Activated naive CD4-positive, alpha-beta T cell (primary cell): ENCODE results near the gene NLRP14.

Source experiments
- DNase-seq, 4 experiments: peaks; one replicate each; lab custom pipeline; 2025; lab: John Stamatoyannopoulos, UW

Gene NLRP14

GRCh38 chr11:7020183-7020917 is at the start of gene NLRP14, which contains the start of gene ZNF214:
Gene NLRP14, plus strand, starts transcription at chr11:7020479. Its CDS starts 18,108 bp downstream, at chr11:7038587.
Gene ZNF214, minus strand, starts transcription at chr11:7020346. Its CDS starts 17,511 bp downstream, at chr11:7002835.
- DNase-seq, result no peak

DNA sequence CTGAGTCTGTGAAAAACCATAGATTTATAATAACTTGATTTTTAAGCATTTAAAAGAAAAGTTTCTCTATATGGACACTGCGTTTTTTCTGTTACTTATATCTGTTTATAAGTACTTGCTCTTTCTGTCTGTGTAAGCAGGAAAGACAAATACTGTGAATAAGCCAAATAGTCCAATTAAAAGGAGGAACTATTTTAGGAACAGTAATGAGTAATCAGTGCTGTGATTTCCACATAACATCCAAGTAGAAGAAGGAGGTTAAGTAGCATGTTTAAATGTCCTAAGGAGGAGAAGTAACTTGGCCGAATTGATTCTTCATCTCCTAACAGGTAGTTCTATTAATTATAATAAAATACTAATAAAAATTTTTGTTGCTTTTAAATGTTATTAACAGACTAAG is 40.9 kb upstream of the NLRP14 start:
- DNase-seq, result no peak

- DNase-seq, result no peak
These were observed 33.8 kb upstream of the NLRP14 start for GRCh38 chr11:6986487-6986886.

GRCh38 chr11:6988506-6988905 is 31.8 kb upstream of the NLRP14 start:
- DNase-seq, result no peak

DNA sequence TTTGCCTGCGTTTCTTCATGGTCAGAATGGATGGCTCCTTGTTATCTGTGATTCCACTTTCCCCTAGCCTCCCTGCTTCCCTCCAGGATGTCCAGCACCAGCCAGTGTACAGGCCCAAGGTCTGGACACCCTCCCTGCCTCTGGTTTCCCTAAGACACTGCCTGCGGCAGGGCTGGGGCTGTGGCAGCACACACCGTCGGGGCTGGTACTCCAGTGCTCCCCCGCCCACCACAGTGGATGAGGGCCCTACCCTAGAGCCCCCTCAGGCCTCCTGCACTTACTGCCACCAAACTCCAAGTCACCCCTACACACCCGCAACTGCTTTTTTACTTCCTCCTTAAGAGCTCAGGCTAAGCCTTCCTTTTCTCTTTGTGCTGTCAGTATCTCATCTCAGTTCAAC is 29.1 kb upstream of the NLRP14 start:
- DNase-seq, result no peak

- no peak for DNase-seq
These were observed 28.3 kb upstream of the NLRP14 start for GRCh38 chr11:6992026-6992425.

DNA sequence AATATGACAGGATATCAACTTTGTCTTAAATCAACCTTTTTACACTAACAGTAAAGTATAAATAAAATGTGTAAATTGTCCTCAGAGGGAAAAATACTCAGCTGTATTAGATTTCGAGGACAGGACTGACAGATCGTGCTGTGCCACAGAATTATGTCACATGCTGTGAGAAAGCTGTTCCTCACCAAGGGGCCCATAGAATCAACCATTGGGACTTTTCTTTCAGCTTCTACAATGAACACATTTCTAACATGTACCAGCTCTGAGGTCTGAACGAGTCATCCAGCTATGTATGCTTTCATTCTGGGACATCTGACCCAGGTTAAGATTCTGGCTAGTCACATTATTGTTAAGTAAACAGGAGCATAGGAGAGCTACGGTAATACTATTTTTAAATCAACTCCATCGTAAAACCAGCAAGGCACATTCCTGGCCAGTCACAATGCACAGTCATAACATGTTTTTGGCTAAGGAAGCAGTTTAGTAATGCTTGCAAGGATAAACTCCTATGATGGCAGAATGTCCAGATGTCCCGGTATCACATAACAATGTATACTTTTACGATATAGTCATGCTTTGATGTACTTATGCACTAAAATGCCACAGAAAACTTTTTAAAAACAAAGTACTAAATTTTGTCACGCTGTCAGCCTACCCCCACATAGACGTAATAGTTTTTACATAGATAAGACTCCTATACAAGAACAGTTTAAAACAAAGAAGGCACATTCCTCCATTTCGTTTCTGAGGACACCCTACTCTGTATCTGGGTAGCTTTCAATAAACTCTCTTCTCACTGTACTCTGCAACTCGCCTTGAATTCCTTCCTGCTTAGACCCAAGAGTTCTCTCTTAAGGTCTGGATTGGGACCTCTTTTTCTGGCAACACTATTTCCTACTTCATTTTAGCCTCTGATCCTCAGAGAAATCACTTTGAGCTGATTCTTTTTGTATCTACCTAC is 27.5 kb upstream of the NLRP14 start:
- no peak for DNase-seq

GRCh38 chr11:6995703-6996102 is 24.6 kb upstream of the NLRP14 start:
- DNase-seq, result no peak

GRCh38 chr11:7004482-7004881 is 15.8 kb upstream of the NLRP14 start:
- no peak for DNase-seq

- DNase-seq, result no peak
These were observed 6.2 kb upstream of the NLRP14 start for GRCh38 chr11:7014118-7014517.

DNA sequence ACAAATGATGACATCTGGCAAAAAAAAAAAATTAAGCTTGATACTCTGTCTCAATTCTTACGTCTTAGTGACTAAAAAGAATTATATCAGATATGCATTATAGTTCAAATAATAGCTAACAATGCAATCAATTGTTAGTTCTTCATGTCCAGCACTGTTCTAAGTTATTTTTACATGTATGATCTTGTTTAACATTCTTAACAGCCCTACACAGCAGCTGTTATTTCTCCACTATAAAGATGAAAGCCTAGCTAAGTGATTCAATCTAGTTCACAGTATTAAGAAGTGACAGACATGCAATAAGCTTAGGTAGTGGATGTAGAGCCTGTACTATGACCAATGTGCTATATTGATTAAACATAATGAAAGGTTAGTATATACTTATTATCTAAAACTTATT is 4.3 kb upstream of the NLRP14 start:
- DNase-seq, result no peak

GRCh38 chr11:7019500-7020182 is 638 bp upstream of the NLRP14 start:
- DNase-seq, result no peak

GRCh38 chr11:7021318-7021717 is 1.0 kb downstream of the NLRP14 start:
- DNase-seq, result no peak

DNA sequence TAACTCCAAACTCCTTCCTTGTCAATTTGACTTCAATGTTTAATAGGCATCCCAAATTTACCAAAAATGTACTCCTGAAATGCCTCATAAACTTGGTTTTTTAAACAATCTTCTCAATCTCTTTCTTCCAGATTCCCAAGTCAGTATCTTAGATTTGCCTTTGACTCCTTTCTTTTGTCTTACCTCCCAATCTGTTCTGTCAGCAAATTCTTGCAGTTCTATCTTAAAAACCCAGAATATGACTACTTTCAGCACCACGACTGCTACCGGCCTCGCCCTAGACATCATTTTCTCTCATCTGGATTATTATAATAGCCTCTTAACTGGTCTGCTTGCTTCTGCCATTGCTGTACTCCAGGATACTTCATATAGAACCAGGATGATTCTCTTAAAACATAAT is 7.9 kb downstream of the NLRP14 start:
- DNase-seq, result no peak

- DNase-seq, result no peak
These were observed 10.6 kb downstream of the NLRP14 start for GRCh38 chr11:7030836-7031235.

DNA sequence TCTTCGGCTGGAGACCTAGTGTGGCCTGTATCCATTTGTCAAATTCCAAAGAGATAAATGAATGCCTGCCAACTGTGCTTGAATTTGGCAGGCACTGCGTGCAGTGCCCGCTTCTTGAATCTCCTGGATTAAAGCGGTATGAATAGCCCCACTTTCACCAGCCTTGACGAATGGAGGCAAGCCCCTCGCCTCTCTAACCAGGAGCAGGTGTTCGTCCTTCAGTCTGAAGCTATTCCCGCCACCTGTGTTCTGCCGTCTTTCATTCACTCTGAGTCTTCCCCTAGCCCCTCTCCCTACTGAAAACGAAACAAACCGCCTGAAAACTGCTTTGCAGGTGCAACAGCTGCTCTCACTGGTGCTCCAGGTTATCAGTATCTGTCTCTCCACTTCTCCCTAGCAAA is 11.2 kb downstream of the NLRP14 start:
- no peak for DNase-seq

DNA sequence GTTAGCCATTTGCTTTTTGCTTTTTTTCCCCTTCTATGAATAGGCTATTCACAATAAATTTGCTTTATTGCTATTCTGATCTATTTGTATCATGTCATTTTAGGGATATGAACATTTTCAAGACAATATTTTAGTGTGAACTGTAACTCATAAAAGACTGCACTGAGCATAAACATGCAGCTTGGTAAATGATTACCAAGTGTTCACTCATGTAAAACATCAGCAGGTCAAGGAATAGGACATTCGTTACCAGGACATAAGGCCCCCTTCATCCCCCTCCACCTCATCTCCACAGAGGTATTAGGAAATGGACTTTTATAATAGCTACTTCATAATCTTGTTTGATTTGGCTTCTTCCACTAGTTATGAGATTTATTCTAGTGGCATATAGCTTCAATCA is 12.4 kb downstream of the NLRP14 start:
- no peak for DNase-seq

DNA sequence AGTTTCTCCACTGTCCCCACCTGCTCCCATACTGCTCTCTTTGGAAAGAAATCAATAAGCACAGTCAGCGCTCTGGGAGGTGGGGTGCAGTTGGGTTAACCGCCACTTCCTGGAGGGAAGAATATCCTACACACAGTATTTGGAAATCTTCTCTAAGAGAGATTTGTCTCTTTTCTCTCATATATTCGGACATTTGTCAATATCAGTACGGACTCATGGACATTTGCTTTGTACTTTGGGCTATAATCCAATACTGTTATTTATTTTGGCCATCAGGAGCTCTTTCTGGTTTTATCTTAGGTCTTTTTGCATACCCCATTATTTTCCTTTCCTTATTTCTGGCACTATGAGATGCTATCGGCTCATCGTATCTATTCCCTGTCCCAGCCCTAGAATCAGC is 13.7 kb downstream of the NLRP14 start:
- DNase-seq, result no peak

- no peak for DNase-seq
These were observed 26.3 kb downstream of the NLRP14 start for GRCh38 chr11:7046474-7047175.

DNA sequence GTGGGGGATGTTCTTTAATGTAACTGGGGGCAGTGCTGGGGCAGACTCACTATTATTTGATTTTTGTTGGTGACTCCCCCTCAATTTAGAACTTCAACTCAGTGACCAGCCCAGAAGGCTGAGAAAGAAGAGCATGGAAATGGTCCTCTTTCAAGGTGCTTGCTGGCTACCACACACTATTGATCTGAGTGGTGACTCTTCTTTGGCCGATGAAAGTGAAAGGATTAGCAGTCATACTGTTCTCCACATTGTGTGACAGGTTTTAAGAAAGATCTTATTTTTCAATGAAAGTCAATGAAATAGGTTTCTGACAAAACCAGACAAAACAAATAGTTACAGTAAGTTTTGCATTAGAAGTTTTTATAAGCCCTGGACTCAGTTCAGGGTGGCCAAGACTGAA is 29.9 kb downstream of the NLRP14 start:
- DNase-seq, result no peak

DNA sequence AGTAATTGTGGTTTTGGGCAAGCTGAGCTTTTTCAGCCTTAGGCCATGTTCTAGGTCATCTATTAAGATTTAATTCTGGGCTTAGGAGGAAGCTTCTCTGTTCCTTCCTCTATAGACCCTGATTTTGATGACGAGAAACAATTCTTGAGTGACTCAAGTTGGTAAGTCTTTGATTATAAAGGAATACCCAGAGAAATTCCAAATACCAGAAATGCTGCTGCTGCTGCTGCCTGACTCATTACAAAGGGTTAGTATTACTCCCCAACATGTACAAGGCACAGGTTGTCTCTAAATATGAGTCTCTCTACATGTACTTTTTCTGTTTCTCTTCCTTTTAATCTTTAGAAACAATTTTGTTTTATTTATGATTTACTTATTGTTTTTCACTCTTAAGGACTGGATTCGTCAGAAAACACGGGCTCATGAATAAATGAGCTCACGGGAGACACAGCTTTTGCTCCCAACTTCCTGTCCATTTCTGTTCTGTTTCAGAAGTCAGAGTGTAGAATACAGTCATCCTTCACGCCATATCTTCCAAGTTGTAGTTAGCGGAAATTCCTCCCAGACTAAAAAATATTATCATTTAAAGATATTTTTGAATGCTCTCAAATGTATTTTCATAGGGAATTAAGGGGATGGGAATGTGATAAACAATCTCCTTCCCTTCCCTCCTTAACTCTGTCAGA is 36.7 kb downstream of the NLRP14 start:
- no peak for DNase-seq
